DMS153 treated with DMSO at 0.1 percent for 48 hours (cell line): Measurements from ENCODE around the gene MRNIP.
A peak's percentile ranks its signal among the peaks of the same experiment; 100 is the strongest.

ENCODE experiments used
- DNase-seq: peaks from one replicate; lab custom pipeline; 2025; ENCODE audit not compliant: unreplicated experiment; lab: John Stamatoyannopoulos, UW

Gene MRNIP

DNA sequence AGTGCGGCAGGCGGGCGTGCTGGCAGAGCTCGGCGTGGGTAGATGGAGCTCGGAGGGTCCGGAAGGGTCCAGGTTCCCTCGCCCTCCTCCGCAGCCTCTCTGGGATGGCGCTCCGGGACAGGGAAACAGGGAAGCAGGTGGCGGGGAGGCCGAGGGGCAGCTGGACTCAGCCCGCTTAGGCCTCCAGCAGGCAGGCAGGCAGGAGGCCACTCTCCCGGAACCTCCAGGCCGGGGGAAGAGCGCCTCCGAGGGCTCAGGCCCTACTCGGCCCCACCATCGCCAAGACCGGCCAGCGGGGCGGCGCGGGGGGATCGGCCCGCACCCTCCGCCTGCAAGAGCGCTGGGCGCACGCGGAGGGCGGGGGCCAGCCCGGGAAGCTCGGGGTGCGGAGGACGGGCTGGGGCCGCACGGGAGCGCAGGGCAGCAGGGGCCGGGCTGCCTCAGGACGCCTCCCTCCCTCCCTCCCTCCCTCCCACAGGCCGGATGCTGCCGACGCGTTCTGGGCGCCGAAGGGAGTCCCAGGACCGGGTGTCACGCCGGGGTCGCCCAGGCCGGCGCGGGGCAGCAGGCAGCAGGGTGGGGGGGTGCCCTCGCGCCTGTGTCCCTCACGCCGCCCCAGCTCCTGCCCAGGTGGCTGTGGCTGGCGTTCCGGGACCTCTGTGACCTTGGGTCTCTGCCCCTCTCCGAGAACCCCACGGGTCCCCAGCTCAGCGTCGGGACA lies 52.9 kb downstream of the MRNIP start:
- DNase-seq, result no peak

DNA sequence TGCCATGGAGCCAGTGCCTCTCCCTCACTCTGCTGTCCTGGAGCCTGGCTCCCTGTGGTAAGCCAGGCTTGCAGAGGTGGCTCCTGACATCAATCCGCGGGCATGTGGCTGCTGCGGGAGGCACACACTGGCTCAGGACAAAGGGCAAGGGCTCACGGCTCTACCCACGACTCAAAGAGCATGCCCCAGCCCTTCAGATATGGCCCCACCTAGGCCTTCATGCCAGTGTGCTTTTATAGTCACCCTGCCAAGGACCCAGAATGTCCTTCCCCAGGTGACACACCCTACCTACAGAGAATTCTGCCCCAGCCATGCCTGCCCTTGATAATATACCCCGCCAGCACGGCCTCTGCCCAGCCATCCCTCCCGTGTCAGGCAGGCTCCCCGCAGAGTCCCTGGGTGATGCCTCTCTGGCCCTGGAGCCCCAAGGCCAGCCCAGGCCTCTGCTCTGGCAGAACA lies 53.5 kb downstream of the MRNIP start:
- no peak for DNase-seq

DNA sequence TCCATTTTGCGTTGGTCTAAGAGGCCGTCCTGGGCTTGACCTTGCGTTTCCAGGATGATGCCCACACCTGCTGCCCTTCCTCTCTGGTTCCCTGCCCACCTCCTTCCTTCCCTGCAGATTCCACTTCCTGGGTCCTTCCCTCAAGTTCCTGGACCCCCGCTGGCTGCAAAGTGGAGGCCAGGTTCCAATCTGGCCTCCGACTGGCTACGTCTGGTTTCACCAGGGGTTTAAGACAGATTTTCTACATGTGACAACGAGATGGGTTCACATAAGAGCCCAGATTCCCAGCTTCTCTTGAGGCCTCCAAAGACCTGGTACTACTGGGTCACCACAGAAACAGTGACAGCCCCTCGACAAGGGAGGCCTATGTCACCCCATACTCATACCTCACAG lies 54.1 kb downstream of the MRNIP start:
- no peak for DNase-seq

DNA sequence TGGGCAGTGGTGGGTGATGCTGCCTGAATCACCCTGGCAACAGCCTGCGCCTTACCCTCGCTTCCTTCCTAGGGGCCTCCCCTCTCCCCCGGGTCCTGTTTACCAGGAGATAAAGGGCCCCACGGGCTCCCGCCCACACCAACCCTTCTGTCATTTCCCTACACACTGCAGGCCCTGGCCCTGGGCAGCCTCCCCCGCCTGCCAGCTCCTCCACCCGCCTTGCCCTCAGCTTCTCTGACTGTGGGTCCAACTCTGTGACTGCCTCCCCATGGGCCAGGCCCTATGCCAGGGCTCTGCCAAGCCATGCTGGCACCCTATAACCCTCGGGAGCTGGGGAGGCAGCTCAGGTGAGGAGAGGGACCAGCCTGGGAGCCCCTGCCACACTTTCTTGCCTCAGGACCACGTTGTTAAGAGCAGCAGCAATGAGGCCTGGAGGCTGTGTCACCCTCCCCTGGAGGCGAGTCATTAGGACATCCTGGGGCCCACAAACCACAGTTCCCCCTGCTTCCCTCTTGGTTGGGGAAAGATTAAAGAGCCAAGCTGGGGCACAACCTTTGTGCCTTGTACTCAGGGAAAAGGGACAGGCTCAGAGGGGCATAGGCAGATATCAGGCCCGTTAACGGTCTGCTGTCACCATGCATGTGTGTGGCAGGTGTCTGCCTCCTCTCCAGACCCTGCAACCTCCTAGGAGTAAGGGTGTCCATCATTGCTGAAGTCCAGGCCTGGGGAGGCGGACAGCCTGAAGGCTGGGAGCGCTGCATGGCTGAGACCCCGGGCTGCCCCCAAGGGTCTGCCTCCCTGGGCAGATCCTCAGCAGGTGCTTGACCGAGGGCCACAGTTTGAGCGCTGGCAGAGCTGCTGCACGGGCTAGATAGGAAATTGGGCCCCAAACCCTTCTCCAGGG lies 54.7 kb downstream of the MRNIP start:
- DNase-seq, result no peak

DNA sequence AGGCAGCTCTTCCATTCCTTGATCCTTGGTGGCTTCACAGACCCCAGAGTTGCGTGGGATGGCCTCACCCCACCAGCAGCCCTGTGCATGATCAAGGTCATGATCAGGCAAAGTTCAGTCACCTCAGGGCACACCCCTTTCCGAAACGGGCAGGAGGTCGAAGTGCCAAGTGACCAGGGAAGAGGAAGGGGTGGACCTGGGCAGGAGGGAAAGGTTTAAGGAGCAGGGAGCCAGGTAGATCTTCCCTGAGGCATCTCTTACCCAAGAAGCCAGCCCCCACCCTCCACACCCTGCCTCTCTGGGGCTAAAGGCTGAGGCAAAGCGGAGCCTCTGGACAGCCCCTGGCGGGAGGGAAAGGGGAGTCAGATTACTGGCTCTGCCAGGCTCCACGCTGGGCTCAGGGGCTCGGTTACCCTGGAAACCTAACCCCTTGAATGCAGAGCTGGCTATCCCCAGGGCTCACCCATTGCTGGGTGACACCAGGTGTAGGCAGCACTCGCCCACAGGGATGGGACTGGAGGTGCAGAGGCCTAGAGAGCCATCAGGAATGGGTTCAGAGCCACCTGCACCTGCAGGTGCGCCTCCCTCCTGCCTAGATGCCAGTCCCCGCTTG lies 55.6 kb downstream of the MRNIP start:
- no peak for DNase-seq

DNA sequence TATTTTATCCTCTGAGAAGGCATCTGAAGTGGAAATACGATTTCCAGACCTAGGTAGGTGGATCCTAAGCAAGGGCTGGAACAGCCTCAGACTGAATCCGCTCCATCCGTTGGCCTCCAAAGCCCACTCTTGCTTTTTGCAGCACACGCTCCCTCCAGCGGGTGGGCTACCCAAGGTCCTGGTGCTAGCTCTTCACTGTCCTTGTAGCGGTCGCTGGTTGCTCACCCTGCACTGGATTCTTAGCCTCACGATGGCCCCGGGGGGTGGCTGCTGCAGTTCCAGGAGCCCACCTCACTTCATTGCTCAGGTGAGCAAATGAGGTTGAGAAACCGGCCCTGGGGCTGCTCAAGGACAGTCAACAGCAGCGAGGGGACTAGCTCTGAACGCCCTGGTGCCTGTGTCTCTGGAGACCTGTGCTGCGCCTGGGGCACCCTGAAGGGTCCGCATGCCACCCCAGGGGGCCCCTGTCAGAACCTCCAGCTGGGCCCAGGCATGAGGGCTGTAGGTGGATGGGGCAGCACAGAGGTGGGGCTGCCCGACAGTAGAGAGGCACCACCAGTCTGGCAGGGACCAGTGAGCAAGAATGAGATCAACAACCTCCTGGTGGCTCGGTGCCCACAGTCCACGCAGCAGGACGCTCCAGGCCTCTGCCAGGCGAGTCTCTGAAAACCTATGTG lies 56.3 kb downstream of the MRNIP start:
- no peak for DNase-seq

DNA sequence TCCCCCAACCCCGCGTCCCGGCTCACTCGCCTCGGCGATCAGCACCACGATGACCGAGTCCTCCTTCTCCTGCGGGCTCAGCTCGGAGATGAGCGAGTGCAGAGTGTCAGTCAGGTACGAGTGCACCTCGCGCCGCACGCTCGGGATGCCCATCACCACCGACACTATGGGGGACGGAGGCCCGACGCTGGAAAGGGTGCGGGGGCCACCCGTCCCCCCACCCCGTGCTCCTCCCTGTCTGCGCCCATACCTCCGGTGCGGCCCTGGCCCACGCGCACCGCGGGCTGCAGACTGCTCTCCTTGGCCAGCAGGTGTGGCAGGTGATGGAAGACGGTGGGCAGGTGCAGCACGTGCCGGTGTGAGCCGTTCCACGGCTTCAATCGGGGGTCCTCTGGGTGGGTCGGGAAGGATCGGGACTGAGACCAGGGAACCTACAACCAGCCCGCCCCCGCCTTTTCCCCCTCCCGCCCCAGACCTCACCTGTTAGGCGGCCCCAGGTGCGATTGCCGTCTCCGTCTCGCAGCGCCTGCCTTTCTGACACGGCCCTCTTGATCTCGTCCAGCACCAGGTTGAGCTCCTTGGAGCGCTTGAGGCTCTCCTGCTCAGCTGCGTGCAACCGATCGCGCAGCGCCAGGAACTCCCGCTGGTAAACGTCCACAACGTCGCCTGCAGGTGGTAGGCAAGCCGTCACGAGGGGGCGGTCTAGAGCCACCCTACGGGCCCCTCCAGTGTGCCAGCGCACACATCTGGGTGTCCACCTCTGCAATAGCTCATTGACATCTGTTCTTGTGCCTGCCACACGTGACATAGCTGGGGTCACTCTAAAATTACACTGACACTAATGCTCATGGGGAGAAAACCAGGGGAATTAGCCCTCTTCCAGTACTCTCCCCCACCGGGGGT lies 57.1 kb downstream of the MRNIP start:
- DNase-seq, result no peak

DNA sequence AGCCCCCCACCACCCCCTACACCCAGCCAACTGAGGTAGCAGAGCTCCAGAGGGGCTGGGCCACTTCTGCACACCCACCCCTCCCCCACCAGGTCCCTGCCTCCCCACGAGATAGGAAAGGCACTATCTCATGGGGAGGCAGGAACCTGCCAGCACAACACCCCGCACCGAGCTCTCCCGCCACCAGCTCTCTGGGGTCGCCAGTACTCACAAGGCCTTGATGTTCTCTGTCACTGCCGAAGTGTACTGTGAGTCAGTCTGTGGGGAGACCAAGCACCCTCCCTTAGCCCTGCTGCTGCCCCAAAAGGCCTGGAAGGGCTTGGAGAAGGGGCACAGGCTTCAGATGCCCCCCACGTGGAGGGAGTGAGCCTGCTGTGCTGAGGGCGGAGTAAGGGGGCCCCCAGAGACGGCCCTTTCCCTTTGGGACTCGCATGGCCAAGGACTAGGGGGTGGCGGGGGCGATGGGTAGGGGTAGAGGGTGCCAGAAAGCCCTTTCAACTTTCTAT lies 57.9 kb downstream of the MRNIP start:
- DNase-seq, result no peak

DNA sequence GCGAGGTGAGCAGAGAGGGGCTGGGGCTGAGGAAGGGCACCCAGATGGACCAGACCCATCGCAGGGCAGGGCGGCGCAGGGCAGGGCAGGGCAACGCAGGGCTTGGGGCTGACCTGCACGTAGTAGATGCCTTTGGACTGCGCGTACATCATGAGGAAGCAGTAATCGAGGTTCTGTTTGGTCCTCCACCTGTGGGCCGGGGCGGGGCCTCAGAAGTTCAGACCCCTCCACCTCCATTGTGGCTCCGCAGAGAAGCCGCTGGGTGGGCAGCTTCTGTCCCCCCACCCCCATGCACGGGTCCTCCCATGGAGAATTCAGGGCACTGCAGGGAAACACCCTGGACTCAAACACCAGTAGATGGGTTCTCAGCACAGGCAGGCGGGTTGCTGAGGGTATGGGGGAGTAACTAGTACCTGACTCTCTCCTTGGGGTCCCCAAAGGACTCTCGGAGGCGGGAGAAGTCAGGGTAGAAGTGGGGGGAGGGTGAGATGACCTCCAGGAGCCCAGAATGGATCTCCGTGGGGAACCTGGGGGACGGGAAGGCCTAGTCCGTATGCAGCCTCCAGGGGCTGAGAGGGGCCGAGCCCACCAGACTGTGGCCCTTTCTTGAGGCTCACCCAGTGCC lies 58.4 kb downstream of the MRNIP start:
- DNase-seq, result no peak

DNA sequence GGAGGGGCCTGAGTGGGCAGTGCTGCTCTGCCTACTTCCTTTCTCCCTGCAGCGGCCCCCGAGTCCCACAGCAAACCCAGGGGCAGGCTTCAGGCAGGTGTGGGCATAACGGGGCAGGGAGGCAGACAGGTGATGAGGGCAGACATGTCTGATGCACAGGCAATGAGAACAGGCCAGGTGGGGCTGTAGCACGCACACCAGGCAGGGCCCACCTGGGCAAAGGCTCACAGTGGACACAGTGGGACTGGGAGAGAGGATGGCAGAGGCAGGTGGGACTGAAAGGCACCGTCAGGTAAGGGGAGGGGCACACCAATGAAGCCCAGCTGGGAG lies 59.0 kb downstream of the MRNIP start:
- no peak for DNase-seq

DNA sequence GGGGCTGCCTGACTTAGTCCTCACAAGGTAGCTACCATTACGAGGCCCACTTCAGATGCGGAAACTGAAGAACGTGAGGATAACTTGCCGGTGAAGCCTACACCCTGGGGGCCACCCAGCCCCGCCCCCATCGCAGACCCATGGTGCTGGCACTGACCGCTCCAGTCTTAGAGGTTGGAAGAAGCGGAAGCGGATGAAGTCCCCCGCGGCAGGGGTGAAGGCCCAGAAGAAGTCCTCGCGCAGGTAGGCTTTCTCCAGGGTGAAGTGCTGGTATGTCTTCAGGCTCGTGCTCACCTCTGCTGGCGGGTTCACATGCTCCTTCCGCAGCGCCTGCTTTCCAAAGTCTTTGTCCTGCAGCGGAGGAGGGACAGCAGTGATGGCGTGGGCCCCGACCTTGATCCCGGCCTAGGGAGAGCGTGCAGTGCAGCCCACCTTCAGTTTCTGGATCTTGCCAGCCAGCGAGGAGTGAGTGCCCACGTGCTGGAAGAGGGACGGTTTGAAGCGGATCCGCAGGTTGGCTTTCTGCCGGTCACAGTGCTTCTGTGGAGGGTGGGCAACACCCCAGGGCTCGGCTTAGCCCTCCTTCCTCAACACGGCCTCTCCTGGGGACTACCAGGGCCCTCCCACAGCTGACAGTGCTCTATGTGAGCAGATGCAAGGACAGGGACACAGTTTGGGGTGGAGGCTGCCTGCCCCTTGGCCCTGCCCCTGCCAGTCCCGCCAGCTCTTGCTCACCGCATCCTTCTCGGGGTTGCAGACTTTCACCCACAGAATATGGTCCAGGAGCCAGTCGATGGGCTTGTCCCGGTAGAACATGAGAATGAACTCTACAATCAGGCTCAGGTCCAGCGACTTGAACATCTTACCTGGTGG lies 59.6 kb downstream of the MRNIP start:
- DNase-seq, result no peak

DNA sequence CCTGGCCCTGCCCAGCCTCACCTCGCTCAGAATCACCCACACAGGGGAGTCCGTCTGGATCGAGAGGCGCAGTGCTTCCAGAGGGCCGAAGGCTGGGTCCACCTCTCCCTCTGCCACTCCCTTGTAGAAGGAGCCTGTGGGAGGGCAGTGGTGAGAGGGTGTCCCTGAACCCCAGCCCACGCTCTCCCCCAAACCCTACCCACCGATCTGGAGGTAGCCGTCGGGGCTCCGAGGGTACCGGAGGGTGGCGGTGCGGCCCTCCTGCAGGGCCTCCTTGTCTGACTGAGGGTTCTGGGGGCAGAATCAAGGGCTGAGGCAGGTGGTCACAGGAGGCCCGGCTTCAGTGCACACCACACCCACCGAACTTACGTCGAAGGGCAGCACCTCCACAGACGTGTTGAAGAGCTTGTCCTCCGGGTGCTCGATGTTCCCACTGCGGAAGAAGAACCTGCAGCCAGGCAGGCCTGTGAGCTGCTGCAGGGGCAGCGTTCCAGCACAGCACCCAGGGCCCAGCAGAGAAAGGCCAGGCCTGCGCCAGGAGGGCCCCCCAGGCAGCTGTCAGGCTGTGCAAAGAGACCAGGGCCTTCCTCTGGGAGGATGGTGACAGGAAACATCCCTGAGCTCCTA lies 60.4 kb downstream of the MRNIP start:
- no peak for DNase-seq

DNA sequence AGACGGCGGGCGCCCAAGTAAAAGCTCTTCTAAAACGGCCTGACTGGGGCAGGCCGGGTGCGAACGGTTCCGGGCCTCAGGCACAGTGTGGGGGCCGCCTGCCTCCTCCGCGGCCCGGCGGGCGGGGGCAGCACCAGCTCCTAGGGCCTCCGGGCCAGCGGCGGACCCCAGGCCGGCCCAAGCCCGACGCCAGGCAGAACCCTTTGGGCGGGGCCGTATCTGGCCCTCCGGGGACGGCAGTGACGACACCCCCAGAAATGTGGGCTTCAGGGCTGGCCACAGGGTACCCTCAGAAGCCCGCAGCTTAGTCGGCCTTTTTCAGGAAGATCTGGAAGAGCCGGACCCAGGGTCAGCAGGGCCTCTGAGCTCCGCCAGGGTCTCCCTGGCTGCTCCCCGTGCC lies 60.9 kb downstream of the MRNIP start:
- DNase-seq, result no peak

DNA sequence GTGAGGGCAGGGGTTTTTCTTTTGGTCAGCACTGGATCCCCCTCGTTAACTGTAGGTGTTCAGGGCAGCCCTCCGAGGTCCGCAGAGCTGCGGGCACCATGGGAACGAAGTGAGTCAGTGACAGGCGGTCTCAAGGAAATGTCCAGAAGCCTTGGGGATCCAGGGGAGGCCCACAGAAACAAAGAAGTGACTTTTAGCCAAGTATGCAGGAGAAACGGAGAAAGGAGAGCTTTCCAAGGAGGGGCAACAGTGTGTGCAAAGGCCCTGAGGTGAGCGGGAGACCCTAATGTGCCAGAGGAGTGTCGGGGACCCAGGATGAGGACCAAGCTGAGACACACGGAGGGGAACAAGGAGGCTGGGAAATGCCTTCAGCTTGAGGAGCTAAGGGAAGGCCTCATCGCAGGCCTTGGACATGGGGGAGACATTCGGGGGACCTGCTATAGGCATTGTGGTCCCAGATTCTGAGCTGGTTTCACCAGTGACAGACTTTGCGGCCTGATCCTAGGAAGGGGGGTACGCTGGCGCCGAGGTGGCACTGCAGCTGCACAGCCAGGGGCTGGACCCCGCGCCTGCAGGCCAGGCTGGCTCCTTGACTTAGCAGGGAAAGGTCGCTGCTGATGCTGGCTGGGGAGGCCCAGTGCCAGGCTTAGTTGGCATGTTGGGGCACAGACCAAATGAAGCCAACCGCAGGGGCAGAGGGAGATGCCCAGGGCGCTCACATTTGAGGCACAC lies 61.6 kb downstream of the MRNIP start:
- DNase-seq, result no peak

DNA sequence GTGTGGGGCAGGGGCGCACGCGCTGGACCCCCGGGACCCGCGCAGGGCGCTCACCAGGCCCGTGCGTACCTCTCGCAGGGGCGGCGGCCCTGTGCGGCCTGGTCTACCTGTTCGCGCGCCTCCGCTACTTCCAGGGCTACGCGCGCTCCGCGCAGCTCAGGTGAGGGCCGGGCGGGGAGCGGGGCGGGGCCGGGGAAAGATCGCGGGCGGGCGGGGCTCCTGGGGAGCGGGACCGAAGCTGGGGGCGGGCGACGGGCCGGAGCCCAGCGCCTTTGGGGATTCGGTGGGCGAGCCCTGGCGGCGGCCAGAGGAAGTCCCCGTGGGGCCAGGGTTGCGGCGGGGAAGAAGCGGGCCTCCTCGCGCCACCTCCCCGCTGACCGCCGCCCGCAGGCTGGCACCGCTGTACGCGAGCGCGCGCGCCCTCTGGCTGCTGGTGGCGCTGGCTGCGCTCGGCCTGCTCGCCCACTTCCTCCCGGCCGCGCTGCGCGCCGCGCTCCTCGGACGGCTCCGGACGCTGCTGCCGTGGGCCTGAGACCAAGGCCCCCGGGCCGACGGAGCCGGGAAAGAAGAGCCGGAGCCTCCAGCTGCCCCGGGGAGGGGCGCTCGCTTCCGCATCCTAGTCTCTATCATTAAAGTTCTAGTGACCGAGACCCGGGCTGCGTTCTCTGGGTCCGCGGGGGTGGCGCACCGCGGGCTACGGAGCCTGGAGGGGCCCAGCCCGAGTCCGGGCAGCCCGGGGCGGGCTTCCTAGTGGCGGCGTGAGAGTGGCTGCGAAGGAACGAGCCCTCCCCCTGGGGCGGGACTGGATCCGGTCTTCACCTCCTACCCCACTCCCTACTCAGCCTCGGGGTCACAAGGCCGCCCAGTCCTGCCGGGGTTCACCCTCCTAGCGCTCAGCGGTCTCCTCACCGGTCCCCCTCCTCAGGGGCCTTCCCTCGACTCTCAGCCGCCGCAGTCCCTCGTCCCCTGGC lies 62.5 kb downstream of the MRNIP start:
- peak; percentile 32 for DNase-seq

DNA sequence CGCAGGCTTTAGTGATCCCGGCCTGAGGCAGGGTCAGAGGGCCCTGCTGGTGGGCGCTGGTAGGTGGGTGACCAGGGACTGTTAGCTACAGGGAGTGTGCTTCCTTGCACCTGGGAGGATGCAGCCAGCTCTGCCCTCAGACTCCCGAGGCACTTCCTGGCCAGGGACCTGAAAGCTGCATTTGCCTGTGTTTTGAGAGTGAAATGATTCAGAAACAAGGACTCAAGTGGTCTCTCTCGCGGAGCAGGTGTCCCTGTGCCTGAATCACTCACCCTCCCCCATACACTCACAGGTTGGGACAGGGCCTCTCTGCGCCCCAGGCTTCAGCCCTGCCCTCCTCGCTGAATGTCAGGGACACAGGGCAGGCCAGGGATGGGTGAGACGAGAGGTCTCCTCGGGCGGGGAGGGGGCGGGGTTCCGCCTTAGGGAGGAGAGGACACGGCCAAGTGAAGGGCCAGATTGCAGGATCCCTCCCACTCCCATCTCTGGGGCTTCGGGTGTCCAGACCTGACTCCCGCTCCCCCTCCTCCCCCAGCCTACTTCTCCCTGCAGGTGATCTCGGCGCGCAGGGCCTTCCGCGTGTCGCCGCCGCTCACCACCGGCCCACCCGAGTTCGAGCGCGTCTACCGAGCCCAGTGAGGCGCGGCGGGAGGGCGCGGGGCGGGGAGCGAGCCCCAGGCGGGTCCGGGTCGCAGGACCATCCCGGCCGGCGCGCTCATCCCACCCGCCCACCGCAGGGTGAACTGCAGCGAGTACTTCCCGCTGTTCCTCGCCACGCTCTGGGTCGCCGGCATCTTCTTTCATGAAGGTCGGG lies 63.4 kb downstream of the MRNIP start:
- DNase-seq, result peak; percentile 6
